Jurkat, Clone E6-1 (cell line): ENCODE results near the gene SLC16A10. TPM values are rescaled to one million over a fixed set of nuclear protein-coding genes. Genes with fewer than 3 reads are reported as not detected.
"Not testable (repeated sequence)": the region's sequence is repeated elsewhere in the genome, so short reads cannot be mapped to it uniquely, and the experiment has no call there.

Source experiments
- DNase-seq: peaks from one replicate; pipeline ENCODE4 v3.0.0-alpha.2; 2011; ENCODE audit warnings: low read depth, low spot score
- H3K4me3 ChIP-seq: 2 replicates; pipeline ENCODE4 v1.5.1; 2011; ENCODE audit warnings: mild to moderate bottlenecking, low read length, control low read depth, moderate library complexity
- polyA plus RNA-seq: library from polyadenylated mRNA; unstranded; fragments of >200 nt; gene quantifications from one replicate; pipeline ENCODE4 v1.2.1, GENCODE V29; 2012; ENCODE audit warnings: missing spikeins; ENCODE audit not compliant: insufficient read length, insufficient read depth

SLC16A10 gene
- polyA plus RNA-seq = 5.3 TPM

- DNase-seq = peak; percentile 81
- peak within 1 kb of the TSS; percentile 76 for H3K4me3 ChIP-seq
These were observed at the start of gene SLC16A10 for GRCh38 chr6:111087106-111087835. Gene SLC16A10, plus strand, starts transcription at chr6:111087503. Its CDS starts 250 bp downstream, at chr6:111087753.

- no peak overlapping the region for H3K4me3 ChIP-seq
- no peak for DNase-seq
These were observed 48.6 kb upstream of the SLC16A10 start for GRCh38 chr6:111038534-111039252.

GRCh38 chr6:111041917-111042316, 45.4 kb upstream of the SLC16A10 start:
- no peak for DNase-seq
- H3K4me3 ChIP-seq = no peak overlapping the region

GRCh38 chr6:111047244-111047643, 40.1 kb upstream of the SLC16A10 start:
- no peak for DNase-seq
- no peak overlapping the region for H3K4me3 ChIP-seq

- no peak overlapping the region for H3K4me3 ChIP-seq
- DNase-seq = no peak
These were observed 36.9 kb upstream of the SLC16A10 start for GRCh38 chr6:111050261-111051023.

GRCh38 chr6:111052171-111052570, 35.1 kb upstream of the SLC16A10 start:
- no peak overlapping the region for H3K4me3 ChIP-seq

GRCh38 chr6:111057074-111057752, 30.1 kb upstream of the SLC16A10 start:
- peak; percentile 60 for DNase-seq
- no peak overlapping the region for H3K4me3 ChIP-seq

More at GRCh38 chr6:111052171-111052570, 35.1 kb upstream of the SLC16A10 start:
- DNase-seq = no peak

GRCh38 chr6:111061508-111061907, 25.8 kb upstream of the SLC16A10 start:
- no peak for DNase-seq
- no peak overlapping the region for H3K4me3 ChIP-seq

GRCh38 chr6:111061985-111062384, 25.3 kb upstream of the SLC16A10 start:
- H3K4me3 ChIP-seq, DNase-seq: not testable (repeated sequence)

- not testable (repeated sequence) for H3K4me3 ChIP-seq, DNase-seq
These were observed 24.4 kb upstream of the SLC16A10 start for GRCh38 chr6:111062860-111063259.

- no peak overlapping the region for H3K4me3 ChIP-seq
- DNase-seq = no peak
These were observed 19.0 kb upstream of the SLC16A10 start for GRCh38 chr6:111068109-111068865.

- no peak for DNase-seq
- no peak overlapping the region for H3K4me3 ChIP-seq
These were observed 18.5 kb upstream of the SLC16A10 start for GRCh38 chr6:111068866-111069234.

- DNase-seq = no peak
- H3K4me3 ChIP-seq = no peak overlapping the region
These were observed 17.8 kb upstream of the SLC16A10 start for GRCh38 chr6:111069382-111070104.

GRCh38 chr6:111070105-111071005, 16.9 kb upstream of the SLC16A10 start:
- H3K4me3 ChIP-seq = no peak overlapping the region
- DNase-seq = no peak

- no peak overlapping the region for H3K4me3 ChIP-seq
- no peak for DNase-seq
These were observed 14.4 kb upstream of the SLC16A10 start for GRCh38 chr6:111072801-111073360.

- no peak overlapping the region for H3K4me3 ChIP-seq
- DNase-seq = no peak
These were observed 13.0 kb upstream of the SLC16A10 start for GRCh38 chr6:111074311-111074710.
